Measurements from ENCODE around the gene PRKD3. TPM values are rescaled to one million over a fixed set of nuclear protein-coding genes. Genes with fewer than 3 reads are reported as not detected.

The PRKD3 gene
- total and polyA plus RNA-seq, 2 of the 13 experiments (the other 11 are each of a cell fraction or from before 2014, with no cell fraction given), result 11.6 to 38.4 TPM

- TF ChIP-seq ONECUT2 (CRISPR knock-in tag; IDR thresholded peaks at IDR 0.05) (no peak), SMARCC2 (IDR thresholded peaks at IDR 0.05) (no peak), ZNF576 (CRISPR knock-in tag; IDR thresholded peaks at IDR 0.05) (no peak), ZNF775 (CRISPR knock-in tag; IDR thresholded peaks at IDR 0.05; ENCODE audit: borderline replicate concordance) (no peak), NCOR1 (IDR thresholded peaks at IDR 0.05; ENCODE audit: borderline replicate concordance, low read length) (no peak), ZNF235 (CRISPR knock-in tag; IDR thresholded peaks at IDR 0.05; ENCODE audit: borderline replicate concordance) (no peak), RBM22 (optimal IDR thresholded peaks at IDR 0.05; ENCODE audit: low read length) (no peak), ZBTB37 (CRISPR knock-in tag; IDR thresholded peaks at IDR 0.05) (no peak), ZC3H13 (CRISPR knock-in tag; IDR thresholded peaks at IDR 0.05) (no peak), THAP8 (CRISPR knock-in tag; IDR thresholded peaks at IDR 0.05; ENCODE audit: borderline replicate concordance) (no peak), NCOA2 (CRISPR knock-in tag; IDR thresholded peaks at IDR 0.05) (no peak), ZNF670 (CRISPR knock-in tag; IDR thresholded peaks at IDR 0.05; ENCODE audit: borderline replicate concordance) (no peak), MIER3 (CRISPR knock-in tag; IDR thresholded peaks at IDR 0.05; ENCODE audit: borderline replicate concordance) (no peak), ZBTB40 (IDR thresholded peaks at IDR 0.05) (no peak), ZBTB40 (CRISPR knock-in tag; IDR thresholded peaks at IDR 0.05) (no peak), CSRNP1 (CRISPR knock-in tag; IDR thresholded peaks at IDR 0.05) (no peak)
Measured at GRCh38 chr2:37343537-37344434, 19.2 kb upstream of the PRKD3 start (continued).
